HepG2 (cell line): ENCODE data around the gene RHOT2.

Source experiments
- CEBPB ChIP-seq: IDR thresholded peaks from 2 replicates; pipeline ENCODE4 v1.6.1; 2011; ENCODE audit warnings: low read depth, low read length, improper control_type of control experiment, borderline replicate concordance
- CEBPZ ChIP-seq: IDR thresholded peaks from 2 replicates; pipeline ENCODE4 v1.6.1; 2012; ENCODE audit warnings: low read length, improper control_type of control experiment
- EZH2 ChIP-seq: conservative IDR thresholded peaks from 2 replicates; pipeline ENCODE4 v1.6.1; 2012; ENCODE audit warnings: mild to moderate bottlenecking, low read depth, low read length, moderate library complexity
- FOXJ3 ChIP-seq: sonication (generic); formaldehyde crosslinking; IDR thresholded peaks from 2 replicates; pipeline ENCODE4 v1.4.0; 2020; ENCODE audit warnings: missing genetic modification reagents, mild to moderate bottlenecking, borderline replicate concordance
- KLF6 ChIP-seq: IDR thresholded peaks from 2 replicates; pipeline ENCODE4 v1.8.0; 2016; ENCODE audit warnings: missing biosample characterization, missing genetic modification reagents
- POLR2A ChIP-seq, 2 experiments: IDR thresholded peaks; 2 replicates each; pipeline ENCODE4 v1.6.1; 2011; ENCODE audit warnings: low read depth in 2 of 2, low read length in 2 of 2, mild to moderate bottlenecking in 1 of 2, moderate library complexity in 1 of 2; ENCODE audit not compliant: insufficient read depth in 1 of 2
- ZNF138 ChIP-seq: sonication (generic); formaldehyde crosslinking; IDR thresholded peaks from 2 replicates; pipeline ENCODE4 v1.5.0; 2020; ENCODE audit warnings: mild to moderate bottlenecking, low read depth, missing genetic modification reagents

- TF ChIP-seq FOXJ3 (no peak), CEBPZ (no peak), EZH2 (no peak), ZNF138 (no peak), CEBPB (no peak), POLR2A (IDR thresholded peaks at IDR 0.05; ENCODE audit: insufficient read depth in 1 of 2, low read depth in 2 of 2, low read length in 2 of 2) (no peak), KLF6 (no peak)
Observed at GRCh38 chr16:631808-632358, 36.0 kb upstream of the RHOT2 start.
